ENCODE results near the gene COQ8B.

Gene COQ8B

GRCh38 chr19:40750058-40750873 lies 33.6 kb upstream of the COQ8B start, which contains the start of gene ACTMAP:
Gene ACTMAP (minus strand): TSS chr19:40750477. CDS start chr19:40749803, 674 bp downstream.
- peak within 1 kb of the TSS; percentile 92 for H3K4me3 ChIP-seq (ENCODE audit: low read depth, low read length)
- TF ChIP-seq, protein P1, sequence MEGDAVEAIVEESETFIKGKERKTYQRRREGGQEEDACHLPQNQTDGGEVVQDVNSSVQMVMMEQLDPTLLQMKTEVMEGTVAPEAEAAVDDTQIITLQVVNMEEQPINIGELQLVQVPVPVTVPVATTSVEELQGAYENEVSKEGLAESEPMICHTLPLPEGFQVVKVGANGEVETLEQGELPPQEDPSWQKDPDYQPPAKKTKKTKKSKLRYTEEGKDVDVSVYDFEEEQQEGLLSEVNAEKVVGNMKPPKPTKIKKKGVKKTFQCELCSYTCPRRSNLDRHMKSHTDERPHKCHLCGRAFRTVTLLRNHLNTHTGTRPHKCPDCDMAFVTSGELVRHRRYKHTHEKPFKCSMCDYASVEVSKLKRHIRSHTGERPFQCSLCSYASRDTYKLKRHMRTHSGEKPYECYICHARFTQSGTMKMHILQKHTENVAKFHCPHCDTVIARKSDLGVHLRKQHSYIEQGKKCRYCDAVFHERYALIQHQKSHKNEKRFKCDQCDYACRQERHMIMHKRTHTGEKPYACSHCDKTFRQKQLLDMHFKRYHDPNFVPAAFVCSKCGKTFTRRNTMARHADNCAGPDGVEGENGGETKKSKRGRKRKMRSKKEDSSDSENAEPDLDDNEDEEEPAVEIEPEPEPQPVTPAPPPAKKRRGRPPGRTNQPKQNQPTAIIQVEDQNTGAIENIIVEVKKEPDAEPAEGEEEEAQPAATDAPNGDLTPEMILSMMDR (IDR thresholded peaks at IDR 0.05; ENCODE audit: low read depth, low read length): no peak

GRCh38 chr19:40747536-40747935 lies 30.9 kb upstream of the COQ8B start:
- TF ChIP-seq, protein P1 (IDR thresholded peaks at IDR 0.05; ENCODE audit: low read depth, low read length): no peak
- no peak overlapping the region for H3K4me3 ChIP-seq (ENCODE audit: low read depth, low read length)

GRCh38 chr19:40745402-40745780 lies 28.7 kb upstream of the COQ8B start:
- no peak overlapping the region for H3K4me3 ChIP-seq (ENCODE audit: low read depth, low read length)
- TF ChIP-seq, protein P1 (IDR thresholded peaks at IDR 0.05; ENCODE audit: low read depth, low read length): no peak

DNA sequence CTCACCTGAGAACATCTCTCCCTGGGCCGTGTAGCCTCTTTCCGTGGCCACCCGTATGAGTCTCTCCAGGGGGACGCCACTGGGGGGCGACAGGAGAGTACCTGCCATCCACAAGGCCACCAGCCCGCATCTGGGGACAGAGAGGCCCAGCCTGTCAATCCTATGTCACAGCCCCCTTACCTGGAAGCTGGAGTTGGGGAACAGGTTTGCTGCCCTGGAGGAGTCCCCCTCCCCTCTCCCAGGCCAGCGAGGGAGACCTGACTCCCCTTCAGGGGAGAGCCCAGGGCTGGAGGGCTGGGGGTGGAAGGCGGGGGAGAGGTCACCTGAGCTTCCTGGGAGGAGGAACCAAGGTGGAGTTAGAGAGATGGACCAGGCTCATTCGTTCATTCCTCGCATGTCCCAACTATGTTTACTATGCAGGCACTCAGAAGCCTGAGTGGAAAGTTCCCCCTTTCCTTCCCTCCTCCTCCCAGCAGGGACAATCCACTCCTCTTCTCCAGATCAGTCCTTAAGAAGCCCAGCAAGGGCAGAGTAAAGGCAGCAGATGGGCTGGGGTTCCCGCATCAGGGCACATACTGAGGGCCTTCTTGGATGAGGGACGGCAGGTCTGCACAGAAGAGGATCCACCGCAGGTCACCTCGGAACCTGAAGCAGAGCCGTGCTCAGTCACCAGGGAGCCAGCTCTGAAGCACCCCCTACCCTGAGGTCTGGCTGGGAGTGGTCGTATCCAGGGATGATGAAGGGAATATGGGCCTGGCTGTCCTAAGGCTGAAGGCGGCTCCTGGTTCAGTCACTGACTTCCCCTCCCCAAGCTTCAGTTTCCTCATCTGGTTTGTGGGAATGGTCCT lies 28.1 kb upstream of the COQ8B start:
- TF ChIP-seq, protein P1 (IDR thresholded peaks at IDR 0.05; ENCODE audit: low read depth, low read length): no peak
- no peak overlapping the region for H3K4me3 ChIP-seq (ENCODE audit: low read depth, low read length)

DNA sequence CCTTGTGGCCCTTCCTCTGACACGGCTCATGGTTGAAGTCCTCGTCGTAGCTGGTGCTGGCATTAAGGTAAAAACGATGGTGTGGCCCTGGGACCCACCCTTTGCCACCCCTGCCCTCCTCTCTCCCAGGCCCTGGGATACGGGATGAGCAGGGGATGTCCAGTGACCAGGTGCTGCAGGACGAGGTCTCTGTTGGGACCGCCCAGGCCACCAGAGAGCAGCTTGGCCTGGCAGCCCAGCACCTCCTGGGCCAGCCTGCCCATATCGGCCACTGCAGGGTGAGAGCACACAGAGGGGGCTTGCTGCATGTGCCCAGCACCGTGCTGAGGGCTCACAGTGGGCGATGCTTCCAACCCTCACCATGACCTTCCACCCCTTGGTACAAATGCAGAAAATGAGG lies 27.2 kb upstream of the COQ8B start:
- no peak overlapping the region for H3K4me3 ChIP-seq (ENCODE audit: low read depth, low read length)
- TF ChIP-seq, protein P1 (IDR thresholded peaks at IDR 0.05; ENCODE audit: low read depth, low read length): no peak

DNA sequence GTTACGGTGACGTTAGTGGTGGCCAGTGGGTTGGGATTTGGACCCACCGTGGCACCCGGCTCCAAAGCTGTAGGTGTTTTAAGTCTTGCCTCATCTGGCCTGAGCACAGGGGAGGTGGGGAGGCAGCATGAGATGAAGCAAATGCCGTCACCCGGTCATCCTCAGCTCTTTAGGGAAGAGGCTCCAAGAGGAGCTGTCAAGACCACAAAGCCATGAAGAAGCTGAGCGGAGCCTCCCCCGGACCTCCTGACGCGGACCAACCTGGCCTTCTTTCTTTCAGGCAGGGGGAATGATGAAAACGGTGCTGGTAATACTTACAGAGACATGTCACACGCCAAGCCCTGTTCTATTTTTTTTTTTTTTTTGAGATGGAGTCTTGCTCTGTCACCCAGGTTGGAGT lies 26.2 kb upstream of the COQ8B start:
- TF ChIP-seq, protein P1 (IDR thresholded peaks at IDR 0.05; ENCODE audit: low read depth, low read length): no peak

GRCh38 chr19:40742477-40742876 lies 25.8 kb upstream of the COQ8B start:
- TF ChIP-seq, protein P1 (IDR thresholded peaks at IDR 0.05; ENCODE audit: low read depth, low read length): no peak
- no peak overlapping the region for H3K4me3 ChIP-seq (ENCODE audit: low read depth, low read length)

More for the DNA sequence above, 26.2 kb upstream of the COQ8B start:
- H3K4me3 ChIP-seq (ENCODE audit: low read depth, low read length): no peak overlapping the region
